OCI-LY7 (cell line): ENCODE data around the gene C1orf105. TPM values are rescaled to one million over a fixed set of nuclear protein-coding genes. Genes with fewer than 3 reads are reported as not detected.

Experiments
- BruUV-seq: library from RNA; stranded (reverse); fragments of 400-500 nt; replicated peaks from 2 replicates; lab custom pipeline; 2021; lab: Mats Ljungman, UMichigan
- CTCF ChIA-PET: fragments of 300-600 bp; sonication (Branson Sonifier 250); formaldehyde crosslinking; loops from one replicate; lab custom pipeline; 2022; ENCODE audit warnings: antibody characterized with exemption; ENCODE audit not compliant: unreplicated experiment; lab: Charles Lee
- POLR2A ChIA-PET: fragments of 300-600 bp; sonication (Branson Sonifier 250); formaldehyde crosslinking; loops from one replicate; lab custom pipeline; 2022; ENCODE audit warnings: antibody characterized with exemption; lab: Charles Lee
- DNase-seq: peaks from one replicate; pipeline ENCODE4 v3.0.0-alpha.2; 2015; ENCODE audit warnings: low spot score
- H2AFZ ChIP-seq: fragments of 200-600 bp; sonication (generic), shearing (Covaris generic); 2 replicates; pipeline ENCODE4 v1.6.1; 2014; ENCODE audit warnings: mild to moderate bottlenecking, antibody characterized with exemption, low read length, moderate library complexity
- H3K27ac ChIP-seq: fragments of 200-600 bp; sonication (generic); 2 replicates; pipeline ENCODE4 v1.5.1; 2014; ENCODE audit warnings: mixed run types, low read depth, mild to moderate bottlenecking, moderate library complexity, low read length, inconsistent platforms; ENCODE audit not compliant: poor library complexity, severe bottlenecking
- H3K36me3 ChIP-seq: fragments of 200-600 bp; sonication (generic); 2 replicates; pipeline ENCODE4 v1.6.1; 2014; ENCODE audit warnings: mild to moderate bottlenecking, antibody characterized with exemption, low read length, moderate library complexity, mixed read lengths; ENCODE audit not compliant: insufficient read depth
- H3K4me1 ChIP-seq: fragments of 200-600 bp; sonication (generic); 2 replicates; pipeline ENCODE4 v1.5.1; 2014; ENCODE audit warnings: mild to moderate bottlenecking, low read length; ENCODE audit not compliant: insufficient read depth, poor library complexity, severe bottlenecking
- H3K4me2 ChIP-seq: fragments of 200-600 bp; sonication (generic); 2 replicates; pipeline ENCODE4 v1.6.1; 2014; ENCODE audit warnings: mild to moderate bottlenecking, low read length
- H3K4me3 ChIP-seq: fragments of 200-600 bp; sonication (generic); 2 replicates; pipeline ENCODE4 v1.5.1; 2014; ENCODE audit warnings: mild to moderate bottlenecking, low read depth, low read length; ENCODE audit not compliant: poor library complexity, severe bottlenecking
- H3K79me2 ChIP-seq: fragments of 200-600 bp; sonication (generic); 2 replicates; pipeline ENCODE4 v1.6.1; 2016; ENCODE audit warnings: low read depth, mild to moderate bottlenecking, low read length, moderate library complexity, mixed read lengths; ENCODE audit not compliant: insufficient read depth
- H3K9me2 ChIP-seq: fragments of 200-600 bp; sonication (generic); 2 replicates; pipeline ENCODE4 v1.6.1; 2016; ENCODE audit warnings: mild to moderate bottlenecking, low read length, mixed read lengths; ENCODE audit not compliant: insufficient read depth
- H3K9me3 ChIP-seq: fragments of 200-600 bp; sonication (generic); 2 replicates; pipeline ENCODE4 v1.6.1; 2014; ENCODE audit warnings: mild to moderate bottlenecking, mixed run types, low read length, mixed read lengths
- H4K20me1 ChIP-seq: fragments of 200-600 bp; sonication (generic); 2 replicates; pipeline ENCODE4 v1.6.1; 2014; ENCODE audit warnings: mild to moderate bottlenecking, antibody characterized with exemption, low read length, moderate library complexity, mixed read lengths; ENCODE audit not compliant: insufficient read depth
- CTCF ChIP-seq: fragments of 200-600 bp; sonication (generic); conservative IDR thresholded peaks from 2 replicates; pipeline ENCODE4 v1.5.1; 2014; ENCODE audit warnings: mild to moderate bottlenecking, antibody characterized with exemption, low read length, moderate library complexity, mixed read lengths
- EZH2phosphoT487 ChIP-seq: fragments of 200-600 bp; sonication (generic); IDR thresholded peaks from 2 replicates; pipeline ENCODE4 v1.6.1; 2018; ENCODE audit warnings: low read depth, borderline replicate concordance, mild to moderate bottlenecking, mixed run types, antibody characterized with exemption, low read length, moderate library complexity, mixed read lengths
- intact Hi-C: fragments of 100-400 bp; cut with micrococcal nuclease; formaldehyde crosslinking; loops from one replicate; pipeline ENCODE4 v1.10.0; 2022; ENCODE audit not compliant: unreplicated experiment
- total RNA-seq, 2 experiments: library from RNA; depleted of rRNA in 1 of 2; stranded (reverse); fragments of >200 nt in 1 of 2; shearing (Covaris generic) in 1 of 2; gene quantifications; 2 replicates each; pipeline ENCODE4 v1.2.3, GENCODE V29; 2014 to 2022

Gene C1orf105
- total RNA-seq, 2 experiments from 2014 or later = not detected

DNA sequence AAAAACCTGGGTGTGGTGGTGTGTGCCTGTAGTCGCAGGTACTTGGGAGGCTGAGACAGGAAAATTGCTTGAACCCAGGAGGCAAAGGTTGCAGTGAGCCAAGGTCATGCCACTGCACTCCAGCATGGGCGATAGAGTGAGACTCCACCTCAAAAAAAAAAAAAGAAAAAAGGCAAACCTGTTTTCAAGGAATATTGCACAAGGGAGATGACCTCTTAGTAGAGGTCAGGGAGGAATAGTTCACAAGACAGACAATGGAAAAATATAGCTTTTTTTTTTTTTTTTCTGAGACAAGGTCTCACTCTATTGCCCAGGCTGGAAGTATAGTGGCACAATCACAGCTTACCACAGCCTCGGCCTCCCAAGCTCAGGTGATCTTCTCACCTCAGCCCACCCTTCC is 90.0 kb downstream of the C1orf105 start:
- CTCF ChIA-PET = no interaction called here
- intact Hi-C loops = no loop called here
- no peaks in the 10 kb centered on the region for H3K9me3 ChIP-seq
- no peaks in the 10 kb centered on the region for H3K79me2 ChIP-seq
- DNase-seq = no peak
- BruUV-seq = no TSS peak
- TF ChIP-seq CTCF = no peak
- TF ChIP-seq EZH2phosphoT487 = no peak
- H2AFZ ChIP-seq = no peak overlapping the region
- H3K4me1 ChIP-seq = no peaks in the 10 kb centered on the region
- no peak overlapping the region for H3K4me2 ChIP-seq
- POLR2A ChIA-PET = interaction anchor here (0.5 to 2.0 kb wide), 4 partner anchors 8 to 530 kb away, joined by 3 to 8 read pairs (median 3); no protein-coding TSS in a partner anchor
- no peak overlapping the region for H3K27ac ChIP-seq
- H3K9me2 ChIP-seq = no peaks in the 10 kb centered on the region
- H4K20me1 ChIP-seq = no peaks in the 10 kb centered on the region
- no peak overlapping the region for H3K4me3 ChIP-seq
- no peaks in the 10 kb centered on the region for H3K36me3 ChIP-seq

GRCh38 chr1:172512591-172512990 is 92.1 kb downstream of the C1orf105 start:
- Histone ChIP-seq H3K79me2 (no peaks in the 10 kb centered on the region), H3K4me1 (no peaks in the 10 kb centered on the region), H3K27ac (no peak overlapping the region), H3K4me2 (no peak overlapping the region), H3K4me3 (no peak overlapping the region), H2AFZ (no peak overlapping the region), H3K9me3 (no peaks in the 10 kb centered on the region), H3K9me2 (no peaks in the 10 kb centered on the region), H3K36me3 (no peaks in the 10 kb centered on the region), H4K20me1 (no peaks in the 10 kb centered on the region)
- no TSS peak for BruUV-seq
- no peak for TF ChIP-seq EZH2phosphoT487
- TF ChIP-seq CTCF = no peak
- intact Hi-C loops = no loop called here
- CTCF ChIA-PET = no interaction called here
- POLR2A ChIA-PET = interaction anchor here (0.6 kb wide), 1 partner anchor 619 kb away, joined by 4 read pairs; no protein-coding TSS in a partner anchor
- no peak for DNase-seq

DNA sequence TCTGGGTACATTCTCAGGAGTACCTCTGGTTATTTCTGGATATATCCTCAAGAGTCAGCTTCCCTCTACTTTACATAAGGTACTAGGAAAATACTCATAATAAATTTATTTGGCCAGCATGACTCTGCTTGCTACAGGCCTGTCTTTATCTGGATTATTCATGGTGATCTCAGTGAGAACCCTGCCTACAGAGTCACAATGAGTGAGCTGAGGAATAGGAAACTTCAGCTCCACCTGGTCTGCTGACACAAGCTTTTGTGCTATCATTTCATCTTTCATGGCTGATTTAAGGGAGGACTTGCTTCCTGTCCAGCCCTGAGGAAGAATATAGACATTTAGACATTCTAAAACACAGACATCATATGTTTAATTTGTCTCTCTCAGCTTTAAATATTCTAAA is 93.0 kb downstream of the C1orf105 start:
- H3K4me3 ChIP-seq = no peak overlapping the region
- intact Hi-C loops = no loop called here
- no peaks in the 10 kb centered on the region for H3K4me1 ChIP-seq
- no peaks in the 10 kb centered on the region for H3K9me2 ChIP-seq
- TF ChIP-seq CTCF = no peak
- TF ChIP-seq EZH2phosphoT487 = no peak
- CTCF ChIA-PET = no interaction called here
- H3K79me2 ChIP-seq = no peaks in the 10 kb centered on the region
- H4K20me1 ChIP-seq = no peaks in the 10 kb centered on the region
- H2AFZ ChIP-seq = no peak overlapping the region
- BruUV-seq = no TSS peak
- no peaks in the 10 kb centered on the region for H3K9me3 ChIP-seq
- no peak overlapping the region for H3K27ac ChIP-seq
- H3K4me2 ChIP-seq = no peak overlapping the region
- DNase-seq = no peak
- POLR2A ChIA-PET = no interaction called here
- no peaks in the 10 kb centered on the region for H3K36me3 ChIP-seq
